Mucosa of descending colon (tissue), 3 donors: Measurements from ENCODE around the gene SRSF2. TPM values are rescaled to one million over a fixed set of nuclear protein-coding genes. Genes with fewer than 3 reads are reported as not detected.

Experiments
- ATAC-seq: fragments of 200-7000 bp; cut with Tn5 transposase; one replicate; pipeline ENCODE4 v1.9.1; 2020; ENCODE audit warnings: mild to moderate bottlenecking, moderate library complexity
- DNase-seq, 3 donors: peaks; one replicate each; pipeline ENCODE4 v3.0.0-alpha.2; 2020
- H3K36me3 ChIP-seq: fragments of 200-600 bp; one replicate; pipeline ENCODE4 v1.8.0; 2021; ENCODE audit warnings: low read depth, mild to moderate bottlenecking
- H3K4me1 ChIP-seq: fragments of 200-600 bp; one replicate; pipeline ENCODE4 v1.8.0; 2021; ENCODE audit warnings: low read depth, mild to moderate bottlenecking
- H3K4me3 ChIP-seq: fragments of 200-600 bp; one replicate; pipeline ENCODE4 v1.8.0; 2021; ENCODE audit warnings: mild to moderate bottlenecking
- H3K9me3 ChIP-seq: fragments of 200-600 bp; one replicate; pipeline ENCODE4 v1.8.0; 2021; ENCODE audit warnings: mild to moderate bottlenecking
- intact Hi-C, 2 donors: fragments of 100-400 bp; cut with DNase I in 1 of 2; cut with micrococcal nuclease in 1 of 2; formaldehyde crosslinking; loops; one replicate each; pipeline versions ENCODE4 v1.11.0 to v1.11.1; 2022; cut with DNase I, micrococcal nuclease
- total RNA-seq, 3 donors: library from RNA; stranded (reverse); fragmentation: NEBNext Ultra II Directional in 2 of 3; extraction: Animal tissue kit (Norgen Biotek cat#: 25700) in 2 of 3; gene quantifications; one replicate each; pipeline versions ENCODE4 v1.2.1 to v1.2.4, GENCODE V29; 2021 to 2023
- TF ChIP-seq, protein P1 (sequence below): fragments of 200-600 bp; IDR thresholded peaks from one replicate; pipeline ENCODE4 v1.8.0; 2022; ENCODE audit warnings: antibody characterized with exemption, mild to moderate bottlenecking
- donor health status: DM: no; HTN: no; CAD: no; lungs with moderate emphysema.
- donor health status: DM: no; HTN: no; CAD: no.
- donor health status: DM: no; HTN: yes; CAD: no.

SRSF2 gene
- total RNA-seq, 3 donors from 2014 or later = 130 to 166 (median 134) TPM

GRCh38 chr17:76688165-76688622, 48.9 kb downstream of the SRSF2 start:
- no peaks in the 10 kb centered on the region for H3K9me3 ChIP-seq
- H3K36me3 ChIP-seq = no peaks in the 10 kb centered on the region
- TF ChIP-seq, protein P1, sequence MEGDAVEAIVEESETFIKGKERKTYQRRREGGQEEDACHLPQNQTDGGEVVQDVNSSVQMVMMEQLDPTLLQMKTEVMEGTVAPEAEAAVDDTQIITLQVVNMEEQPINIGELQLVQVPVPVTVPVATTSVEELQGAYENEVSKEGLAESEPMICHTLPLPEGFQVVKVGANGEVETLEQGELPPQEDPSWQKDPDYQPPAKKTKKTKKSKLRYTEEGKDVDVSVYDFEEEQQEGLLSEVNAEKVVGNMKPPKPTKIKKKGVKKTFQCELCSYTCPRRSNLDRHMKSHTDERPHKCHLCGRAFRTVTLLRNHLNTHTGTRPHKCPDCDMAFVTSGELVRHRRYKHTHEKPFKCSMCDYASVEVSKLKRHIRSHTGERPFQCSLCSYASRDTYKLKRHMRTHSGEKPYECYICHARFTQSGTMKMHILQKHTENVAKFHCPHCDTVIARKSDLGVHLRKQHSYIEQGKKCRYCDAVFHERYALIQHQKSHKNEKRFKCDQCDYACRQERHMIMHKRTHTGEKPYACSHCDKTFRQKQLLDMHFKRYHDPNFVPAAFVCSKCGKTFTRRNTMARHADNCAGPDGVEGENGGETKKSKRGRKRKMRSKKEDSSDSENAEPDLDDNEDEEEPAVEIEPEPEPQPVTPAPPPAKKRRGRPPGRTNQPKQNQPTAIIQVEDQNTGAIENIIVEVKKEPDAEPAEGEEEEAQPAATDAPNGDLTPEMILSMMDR = no peak
- intact Hi-C loops = no loop called here
- ATAC-seq (peak; percentile 45), DNase-seq (peak in 1 of 3 donors; percentile 50)
- no peak overlapping the region for H3K4me3 ChIP-seq
- H3K4me1 ChIP-seq = no peaks in the 10 kb centered on the region

DNA sequence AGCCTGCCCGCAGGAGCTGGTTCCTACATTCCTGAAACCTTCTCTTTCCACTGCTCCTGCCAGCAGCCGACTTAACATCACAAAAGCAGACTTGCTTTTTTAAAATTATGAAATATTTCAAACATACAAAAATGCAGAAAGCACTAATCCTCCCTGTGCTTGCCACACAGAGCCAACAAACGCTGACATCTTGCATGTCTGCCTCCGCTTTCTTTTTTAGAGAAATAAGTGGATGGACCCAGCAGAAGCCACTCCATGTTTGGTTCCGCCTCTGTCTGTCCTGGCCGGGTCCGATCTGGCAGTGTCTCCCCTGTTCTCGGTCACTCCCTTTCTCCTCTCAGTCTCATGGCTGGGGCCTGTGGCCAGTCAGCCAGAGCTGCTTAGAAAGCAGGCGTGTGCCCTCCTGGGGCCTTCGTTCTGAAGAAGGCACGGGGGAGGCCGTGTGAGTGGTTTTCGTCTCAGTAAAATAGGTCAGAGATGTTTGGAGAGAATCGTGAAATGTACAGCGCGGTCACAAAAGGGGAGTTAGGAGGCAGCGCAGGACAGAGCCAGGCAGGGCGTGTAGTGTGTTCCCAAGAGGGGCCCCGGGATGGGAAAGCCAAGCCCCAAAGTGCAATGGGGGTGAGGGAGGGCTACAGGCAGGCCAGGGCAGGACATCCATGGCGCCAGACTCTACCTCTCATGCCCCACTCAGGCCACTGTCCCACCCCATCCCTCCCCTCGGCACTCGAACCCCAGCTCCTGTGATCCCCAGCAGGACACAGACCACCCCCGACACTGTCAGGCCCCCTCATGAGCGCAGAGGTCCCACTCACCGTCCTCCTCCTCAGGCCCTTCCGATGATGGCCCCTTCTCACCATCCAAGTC, 49.6 kb downstream of the SRSF2 start:
- TF ChIP-seq, protein P1 = no peak
- peak; percentile 15 for ATAC-seq
- DNase-seq = peak in 1 of 3 donors; percentile 60
- H3K4me3 ChIP-seq = no peak overlapping the region
- H3K36me3 ChIP-seq = no peaks in the 10 kb centered on the region
- intact Hi-C loops = no loop called here
- no peaks in the 10 kb centered on the region for H3K9me3 ChIP-seq
- H3K4me1 ChIP-seq = no peaks in the 10 kb centered on the region

- H3K9me3 ChIP-seq = no peaks in the 10 kb centered on the region
- H3K36me3 ChIP-seq = no peaks in the 10 kb centered on the region
- TF ChIP-seq, protein P1 = no peak
- intact Hi-C loops = no loop called here
- peaks cover 3% of the 10 kb centered on the region for H3K4me1 ChIP-seq
- DNase-seq (peak in 1 of 3 donors; percentile 40), ATAC-seq (no peak)
- no peak overlapping the region for H3K4me3 ChIP-seq
Measured at GRCh38 chr17:76686538-76687297, 50.4 kb downstream of the SRSF2 start.

DNA sequence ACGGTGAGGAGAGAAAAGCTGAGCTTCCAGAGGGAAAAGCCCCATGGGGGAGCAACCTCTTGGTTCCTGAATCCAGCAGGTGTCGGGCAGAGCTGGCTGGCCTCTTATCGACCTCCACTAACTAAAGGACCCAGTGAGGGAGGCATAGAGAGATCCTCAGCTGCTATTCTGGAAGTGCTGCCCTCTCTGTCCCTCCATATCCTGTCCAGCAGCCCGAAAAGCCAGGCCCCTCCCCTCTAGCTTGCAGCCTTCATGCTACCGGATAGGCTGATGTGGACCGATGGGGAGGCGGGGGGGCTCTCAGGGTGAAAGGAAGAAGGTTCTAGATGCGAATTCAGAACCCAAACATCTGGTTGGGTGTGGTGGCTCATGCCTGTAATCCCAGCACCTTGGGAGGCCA, 51.3 kb downstream of the SRSF2 start:
- TF ChIP-seq, protein P1 = no peak
- intact Hi-C loops = no loop called here
- DNase-seq = peak in 1 of 3 donors; percentile 25
- no peaks in the 10 kb centered on the region for H3K36me3 ChIP-seq
- ATAC-seq = no peak
- no peak overlapping the region for H3K4me3 ChIP-seq
- H3K4me1 ChIP-seq = peaks cover 8% of the 10 kb centered on the region
- no peaks in the 10 kb centered on the region for H3K9me3 ChIP-seq

GRCh38 chr17:76685366-76685765, 51.8 kb downstream of the SRSF2 start:
- no peak overlapping the region for H3K4me3 ChIP-seq
- no peak for ATAC-seq
- intact Hi-C loops = no loop called here
- H3K9me3 ChIP-seq = no peaks in the 10 kb centered on the region
- no peaks in the 10 kb centered on the region for H3K36me3 ChIP-seq
- DNase-seq = no peak
- H3K4me1 ChIP-seq = peaks cover 8% of the 10 kb centered on the region
- TF ChIP-seq, protein P1 = no peak
